ENCODE results near the gene RAPGEF5. TPM values are rescaled to one million over a fixed set of nuclear protein-coding genes. Genes with fewer than 3 reads are reported as not detected.
"Not testable (repeated sequence)": the region's sequence is repeated elsewhere in the genome, so short reads cannot be mapped to it uniquely, and the experiment has no call there.

The RAPGEF5 gene
- total RNA-seq, 1 experiment from 2014 or later, result 3.6 TPM

DNA sequence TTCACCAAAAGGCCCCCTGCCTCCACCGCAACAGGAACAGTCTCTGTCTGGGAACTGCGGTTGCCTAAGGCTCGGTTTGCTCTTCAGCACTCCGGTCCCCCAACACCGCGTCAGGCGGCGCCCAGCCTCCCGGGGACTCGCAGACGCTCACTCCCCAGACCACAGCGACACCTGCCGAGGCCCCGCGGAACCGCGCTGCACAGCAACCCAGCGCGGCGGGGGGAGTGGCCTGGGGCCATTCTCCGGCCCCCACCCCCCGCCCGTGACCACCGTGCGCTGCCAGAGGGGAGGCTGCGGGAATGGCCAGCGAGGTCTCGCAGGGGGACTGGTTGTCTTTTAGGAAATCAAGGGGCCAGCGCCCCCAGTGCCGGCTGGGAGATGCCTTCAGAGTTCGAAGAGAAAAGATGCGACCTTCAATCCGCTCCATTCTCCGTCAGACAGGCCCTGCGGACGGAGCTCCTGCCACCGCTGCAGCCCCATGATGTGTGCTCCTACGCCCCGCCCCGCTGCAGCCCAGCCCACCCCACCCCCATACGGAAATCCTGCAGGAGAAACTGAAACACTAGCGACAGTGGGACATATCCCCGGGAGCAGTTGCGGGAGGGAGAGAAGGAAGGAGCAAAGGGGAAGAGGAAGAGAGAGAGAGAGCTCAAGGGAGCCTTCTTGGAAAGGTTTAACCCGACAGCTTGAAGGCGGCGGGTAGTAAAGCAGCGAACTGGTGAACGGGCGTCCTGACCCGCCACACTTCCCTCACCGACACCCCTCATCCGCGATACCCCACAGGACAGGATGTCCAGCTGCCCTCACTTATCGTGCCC is 273.9 kb downstream of the RAPGEF5 start:
- peak; percentile 84 for DNase-seq (ENCODE audit: low read depth)

DNA sequence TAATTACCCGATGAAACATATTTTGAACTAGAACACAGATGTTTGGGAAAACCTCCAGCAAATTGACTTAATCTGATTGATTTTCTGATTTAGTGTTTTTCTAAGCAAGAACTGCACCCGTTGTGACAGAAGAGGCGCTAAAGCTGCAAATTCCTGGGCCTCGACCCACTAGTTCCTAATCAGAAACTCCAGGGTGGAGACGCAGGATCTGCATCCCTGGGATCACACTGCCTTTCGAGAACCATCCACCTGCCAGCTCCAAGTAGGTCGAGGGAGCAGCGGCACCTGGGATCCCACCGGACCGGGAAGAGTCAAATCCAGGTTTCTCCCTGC is 274.4 kb downstream of the RAPGEF5 start:
- DNase-seq (ENCODE audit: low read depth), result no peak

DNA sequence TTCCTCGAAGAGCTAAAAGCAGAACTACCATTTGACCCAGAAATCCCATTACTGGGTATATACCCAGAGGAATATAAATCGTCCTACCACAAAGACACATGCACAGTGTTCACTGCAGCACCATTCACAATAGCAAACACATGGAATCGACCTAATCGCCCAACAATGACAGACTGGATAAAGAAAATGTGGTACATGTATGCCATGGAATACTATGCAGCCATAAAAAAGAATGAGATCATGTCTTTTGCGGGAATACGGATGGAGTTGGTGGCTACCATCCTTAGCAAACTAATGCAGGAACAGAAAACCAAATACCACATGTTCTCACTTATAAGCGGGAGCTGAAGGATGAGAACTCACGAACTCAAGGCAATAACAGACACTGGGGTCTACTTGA is 276.7 kb downstream of the RAPGEF5 start:
- DNase-seq (ENCODE audit: low read depth), result not testable (repeated sequence)

DNA sequence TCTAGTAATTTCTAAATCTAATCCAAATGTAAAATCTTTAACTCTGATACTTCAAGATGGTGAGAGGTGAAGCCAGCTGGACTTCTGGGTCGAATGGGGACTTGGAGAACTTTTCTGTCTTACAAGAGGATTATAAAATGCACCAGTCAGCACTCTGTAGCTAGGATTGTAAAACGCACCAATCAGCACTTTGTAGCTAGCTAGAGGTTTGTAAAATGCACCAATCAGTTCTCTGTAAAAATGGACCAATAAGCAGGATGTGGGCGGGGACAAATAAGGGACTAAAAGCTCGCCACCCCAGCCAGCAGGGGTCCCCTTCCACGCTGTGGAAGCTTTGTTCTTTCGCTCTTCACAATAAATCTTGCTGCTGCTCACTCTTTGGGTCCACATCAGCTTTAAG is 278.1 kb downstream of the RAPGEF5 start:
- not testable (repeated sequence) for DNase-seq (ENCODE audit: low read depth)

DNA sequence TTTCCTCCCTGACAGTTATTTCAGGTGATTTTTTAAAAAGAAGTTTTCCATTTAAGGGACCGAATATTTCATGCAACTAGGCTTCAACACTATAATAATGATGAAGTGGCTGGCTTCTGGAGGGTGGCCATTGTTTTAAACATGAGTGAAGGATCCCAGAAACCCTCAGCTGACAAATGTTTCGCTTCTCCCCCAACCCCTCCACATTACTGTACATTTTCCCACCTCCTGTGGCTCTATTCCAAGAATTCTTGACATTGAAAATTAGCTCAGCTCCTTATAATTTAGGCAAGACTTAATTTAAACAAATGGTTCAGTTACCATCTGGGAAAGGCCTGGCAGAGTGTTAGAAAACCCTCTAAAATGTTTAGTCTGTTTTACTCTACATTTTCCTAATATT is 281.4 kb downstream of the RAPGEF5 start:
- DNase-seq (ENCODE audit: low read depth), result no peak

DNA sequence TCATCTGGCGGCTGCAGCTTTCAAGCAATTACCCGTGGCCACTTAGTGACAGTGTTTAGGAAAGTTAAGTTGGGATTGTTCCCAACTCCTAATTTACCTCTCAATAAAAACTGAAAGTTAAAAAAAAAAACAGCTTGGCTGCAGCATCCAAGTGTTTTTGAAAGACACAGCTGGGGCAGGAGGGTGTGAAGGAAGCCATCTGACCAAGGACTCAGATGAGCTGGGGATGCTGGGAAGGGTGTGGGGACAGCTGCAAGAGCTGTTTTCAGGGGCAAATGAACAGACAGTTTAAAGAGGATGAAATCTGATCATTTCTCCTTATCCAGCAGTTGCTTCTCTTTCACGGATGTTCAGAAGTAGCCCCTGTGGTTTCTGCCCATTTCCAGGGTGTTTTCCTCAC is 282.1 kb downstream of the RAPGEF5 start:
- no peak for DNase-seq (ENCODE audit: low read depth)

Other genes starting within 250 kb of the RAPGEF5 start
- 78.6 and 89.9 TPM in 2 replicates for gene STEAP1B, start 143.0 kb upstream of the RAPGEF5 start, total RNA-seq (2014; rRNA removed; shearing (Covaris generic))

Measured in RPMI7951 (cell line).